Peyer's patch (tissue), 4 donors: ENCODE measurements around the gene HAND2.

Source experiments
- POLR2A ChIP-seq, 2 donors: fragments of 450-650 bp; IDR thresholded peaks; one replicate each; pipeline ENCODE4 v1.5.1; 2017; ENCODE audit warnings: antibody characterized with exemption in 2 of 2, mild to moderate bottlenecking in 2 of 2, moderate library complexity in 2 of 2
- TF ChIP-seq, protein P1 (sequence below), 6 experiments: fragments of 450-650 bp in 4 of 6; fragments of 200-600 bp in 2 of 6; sonication (generic) in 1 of 6; IDR thresholded peaks; one replicate each; pipeline ENCODE4 v1.5.1; 2017 to 2019; ENCODE audit warnings: antibody characterized with exemption in 6 of 6, mild to moderate bottlenecking in 3 of 6, moderate library complexity in 1 of 6

- no peak for TF ChIP-seq POLR2A (IDR thresholded peaks at IDR 0.05)
- TF ChIP-seq, protein P1, sequence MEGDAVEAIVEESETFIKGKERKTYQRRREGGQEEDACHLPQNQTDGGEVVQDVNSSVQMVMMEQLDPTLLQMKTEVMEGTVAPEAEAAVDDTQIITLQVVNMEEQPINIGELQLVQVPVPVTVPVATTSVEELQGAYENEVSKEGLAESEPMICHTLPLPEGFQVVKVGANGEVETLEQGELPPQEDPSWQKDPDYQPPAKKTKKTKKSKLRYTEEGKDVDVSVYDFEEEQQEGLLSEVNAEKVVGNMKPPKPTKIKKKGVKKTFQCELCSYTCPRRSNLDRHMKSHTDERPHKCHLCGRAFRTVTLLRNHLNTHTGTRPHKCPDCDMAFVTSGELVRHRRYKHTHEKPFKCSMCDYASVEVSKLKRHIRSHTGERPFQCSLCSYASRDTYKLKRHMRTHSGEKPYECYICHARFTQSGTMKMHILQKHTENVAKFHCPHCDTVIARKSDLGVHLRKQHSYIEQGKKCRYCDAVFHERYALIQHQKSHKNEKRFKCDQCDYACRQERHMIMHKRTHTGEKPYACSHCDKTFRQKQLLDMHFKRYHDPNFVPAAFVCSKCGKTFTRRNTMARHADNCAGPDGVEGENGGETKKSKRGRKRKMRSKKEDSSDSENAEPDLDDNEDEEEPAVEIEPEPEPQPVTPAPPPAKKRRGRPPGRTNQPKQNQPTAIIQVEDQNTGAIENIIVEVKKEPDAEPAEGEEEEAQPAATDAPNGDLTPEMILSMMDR (IDR thresholded peaks at IDR 0.05) = no peak
Measured at GRCh38 chr4:173526724-173527102, 3.3 kb downstream of the HAND2 start.
